ENCODE measurements around the gene MINDY3.

Gene MINDY3

DNA sequence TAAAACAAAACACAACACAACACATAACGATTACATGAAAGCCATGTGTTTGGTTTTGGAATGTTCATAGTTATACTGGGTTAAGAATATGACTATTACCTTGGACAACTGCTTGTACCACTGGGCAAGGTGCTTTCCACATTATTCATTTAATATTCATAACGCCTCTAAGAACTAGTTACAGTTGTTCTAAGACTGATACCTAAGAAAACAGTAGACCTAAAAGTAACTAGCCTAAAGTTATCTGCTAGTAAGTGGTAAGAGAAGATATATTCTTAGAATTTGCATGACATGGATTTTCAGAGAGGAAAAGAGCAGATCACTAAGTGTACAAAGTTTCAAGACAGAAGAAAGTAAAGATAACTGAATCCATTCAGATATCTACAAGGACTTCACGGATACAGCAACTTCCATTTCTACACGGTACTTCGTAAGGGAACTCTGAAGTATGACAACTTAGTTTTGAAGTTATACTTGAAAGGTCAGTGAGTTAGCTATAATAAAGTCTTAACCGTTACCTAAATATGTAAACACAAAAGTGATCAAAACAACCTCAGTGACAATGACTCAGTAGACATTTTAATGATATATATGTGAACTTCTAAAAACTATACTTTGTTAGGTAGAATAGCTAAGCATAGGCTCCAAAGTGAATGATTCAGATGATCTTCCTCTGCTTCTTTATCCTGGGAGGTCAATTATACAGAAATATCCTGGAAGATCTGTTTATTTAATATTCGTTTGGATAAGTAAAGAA is 65.1 kb downstream of the MINDY3 start:
- no peak for DNase-seq (ENCODE audit: low read depth, low spot score)
- TF ChIP-seq, protein P1, sequence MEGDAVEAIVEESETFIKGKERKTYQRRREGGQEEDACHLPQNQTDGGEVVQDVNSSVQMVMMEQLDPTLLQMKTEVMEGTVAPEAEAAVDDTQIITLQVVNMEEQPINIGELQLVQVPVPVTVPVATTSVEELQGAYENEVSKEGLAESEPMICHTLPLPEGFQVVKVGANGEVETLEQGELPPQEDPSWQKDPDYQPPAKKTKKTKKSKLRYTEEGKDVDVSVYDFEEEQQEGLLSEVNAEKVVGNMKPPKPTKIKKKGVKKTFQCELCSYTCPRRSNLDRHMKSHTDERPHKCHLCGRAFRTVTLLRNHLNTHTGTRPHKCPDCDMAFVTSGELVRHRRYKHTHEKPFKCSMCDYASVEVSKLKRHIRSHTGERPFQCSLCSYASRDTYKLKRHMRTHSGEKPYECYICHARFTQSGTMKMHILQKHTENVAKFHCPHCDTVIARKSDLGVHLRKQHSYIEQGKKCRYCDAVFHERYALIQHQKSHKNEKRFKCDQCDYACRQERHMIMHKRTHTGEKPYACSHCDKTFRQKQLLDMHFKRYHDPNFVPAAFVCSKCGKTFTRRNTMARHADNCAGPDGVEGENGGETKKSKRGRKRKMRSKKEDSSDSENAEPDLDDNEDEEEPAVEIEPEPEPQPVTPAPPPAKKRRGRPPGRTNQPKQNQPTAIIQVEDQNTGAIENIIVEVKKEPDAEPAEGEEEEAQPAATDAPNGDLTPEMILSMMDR (IDR thresholded peaks at IDR 0.05; ENCODE audit: low read depth, low read length) = no peak
- no peak overlapping the region for H3K4me3 ChIP-seq (ENCODE audit: low read depth, low read length)
- in situ Hi-C loops (cut with HindIII; ENCODE audit: low sequenced_read_pairs) = no loop called here

DNA sequence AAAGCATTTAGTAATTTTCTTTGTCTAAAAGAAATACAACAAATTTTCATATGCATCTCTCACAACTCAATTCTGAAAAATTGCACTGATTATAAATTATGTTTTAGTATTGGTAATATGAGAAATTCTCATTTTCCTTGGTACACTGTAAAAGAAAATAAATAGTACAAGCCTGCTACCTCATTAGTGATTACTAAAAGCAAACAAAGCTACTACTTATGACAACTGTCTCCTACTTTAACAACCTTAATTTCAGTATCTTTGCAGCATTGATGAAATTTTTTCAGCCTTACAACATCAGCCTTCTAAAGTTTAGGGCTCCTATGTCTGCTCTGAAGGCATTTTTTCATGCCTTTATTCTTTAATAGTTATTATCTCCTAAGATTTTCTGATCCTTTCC is 65.7 kb downstream of the MINDY3 start:
- H3K4me3 ChIP-seq (ENCODE audit: low read depth, low read length) = no peak overlapping the region
- in situ Hi-C loops (cut with HindIII; ENCODE audit: low sequenced_read_pairs) = no loop called here
- TF ChIP-seq, protein P1 (IDR thresholded peaks at IDR 0.05; ENCODE audit: low read depth, low read length) = no peak
- no peak for DNase-seq (ENCODE audit: low read depth, low spot score)

DNA sequence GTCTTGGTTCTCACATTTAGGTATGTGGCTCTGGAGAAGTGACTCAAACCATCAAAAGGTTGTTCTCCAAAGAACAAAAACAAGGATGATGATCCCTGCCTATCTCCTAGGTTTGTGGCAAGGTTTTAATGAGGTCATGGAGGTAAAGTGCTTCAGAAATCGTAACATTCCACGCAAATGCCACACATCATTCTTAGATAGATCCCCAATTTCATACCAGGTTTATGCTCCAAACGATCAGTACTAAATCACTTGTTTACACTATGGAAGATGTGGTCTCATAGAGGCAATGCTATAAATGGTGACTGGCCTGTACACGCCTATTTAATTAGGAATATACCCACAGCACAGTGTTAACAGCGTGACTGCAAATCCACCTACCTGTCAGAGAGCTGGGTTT is 66.6 kb downstream of the MINDY3 start:
- in situ Hi-C loops (cut with HindIII; ENCODE audit: low sequenced_read_pairs) = no loop called here
- DNase-seq (ENCODE audit: low read depth, low spot score) = no peak
- H3K4me3 ChIP-seq (ENCODE audit: low read depth, low read length) = no peak overlapping the region
- TF ChIP-seq, protein P1 (IDR thresholded peaks at IDR 0.05; ENCODE audit: low read depth, low read length) = no peak

DNA sequence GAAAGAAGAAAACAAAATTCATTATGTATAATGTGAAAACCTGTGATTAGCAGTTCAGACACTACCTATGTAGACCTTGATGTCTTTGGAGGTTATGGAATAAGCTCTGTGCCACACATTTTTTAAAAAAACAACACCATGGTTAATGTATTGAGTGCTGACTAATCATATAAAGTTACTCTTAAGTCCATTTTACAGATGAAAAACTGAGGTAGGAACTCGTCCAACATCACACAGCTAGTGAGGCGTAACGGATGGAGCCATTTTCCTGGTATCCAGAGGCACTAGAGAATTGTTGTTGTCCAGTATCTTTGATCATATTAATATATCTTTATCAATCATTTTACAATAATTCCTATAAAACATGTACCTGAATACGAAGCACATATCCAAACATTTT is 67.5 kb downstream of the MINDY3 start:
- TF ChIP-seq, protein P1 (IDR thresholded peaks at IDR 0.05; ENCODE audit: low read depth, low read length) = no peak
- no peak overlapping the region for H3K4me3 ChIP-seq (ENCODE audit: low read depth, low read length)
- no peak for DNase-seq (ENCODE audit: low read depth, low spot score)
- in situ Hi-C loops (cut with HindIII; ENCODE audit: low sequenced_read_pairs) = no loop called here

DNA sequence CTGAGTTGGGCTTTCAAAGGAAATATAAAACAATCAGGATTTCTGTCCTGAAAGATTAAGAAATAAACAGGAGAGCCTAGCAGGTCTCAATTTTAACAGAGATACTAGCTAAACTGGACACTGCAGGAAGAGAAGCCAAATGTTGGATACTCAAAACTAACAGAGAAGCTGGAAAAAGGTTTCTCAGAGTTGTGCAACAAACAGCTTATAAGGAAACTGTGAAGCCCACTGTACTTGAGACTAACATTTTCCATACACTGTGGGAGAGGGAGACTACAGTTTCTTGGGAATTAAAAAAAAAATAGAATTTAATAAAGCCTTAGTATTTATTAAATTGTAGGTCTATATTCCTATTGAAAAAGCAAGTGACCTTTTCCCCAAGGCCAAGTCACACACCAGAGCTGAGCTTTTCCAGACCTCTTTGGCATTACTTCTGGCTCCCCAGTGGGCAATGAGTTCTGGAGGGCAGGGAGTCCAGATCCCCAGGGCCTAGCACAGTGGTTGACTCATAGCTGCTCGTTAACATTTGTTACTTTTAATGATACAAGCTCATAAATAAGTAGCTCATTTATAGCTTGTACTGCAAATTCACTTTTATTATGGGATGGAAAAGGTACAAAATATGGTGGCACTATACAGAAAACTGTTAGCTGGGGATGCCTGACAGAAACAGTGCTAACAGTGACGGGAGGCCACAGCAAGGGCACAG is 68.3 kb downstream of the MINDY3 start:
- no peak overlapping the region for H3K4me3 ChIP-seq (ENCODE audit: low read depth, low read length)
- in situ Hi-C loops (cut with HindIII; ENCODE audit: low sequenced_read_pairs) = no loop called here
- TF ChIP-seq, protein P1 (IDR thresholded peaks at IDR 0.05; ENCODE audit: low read depth, low read length) = no peak
- peak; percentile 22 for DNase-seq (ENCODE audit: low read depth, low spot score)

DNA sequence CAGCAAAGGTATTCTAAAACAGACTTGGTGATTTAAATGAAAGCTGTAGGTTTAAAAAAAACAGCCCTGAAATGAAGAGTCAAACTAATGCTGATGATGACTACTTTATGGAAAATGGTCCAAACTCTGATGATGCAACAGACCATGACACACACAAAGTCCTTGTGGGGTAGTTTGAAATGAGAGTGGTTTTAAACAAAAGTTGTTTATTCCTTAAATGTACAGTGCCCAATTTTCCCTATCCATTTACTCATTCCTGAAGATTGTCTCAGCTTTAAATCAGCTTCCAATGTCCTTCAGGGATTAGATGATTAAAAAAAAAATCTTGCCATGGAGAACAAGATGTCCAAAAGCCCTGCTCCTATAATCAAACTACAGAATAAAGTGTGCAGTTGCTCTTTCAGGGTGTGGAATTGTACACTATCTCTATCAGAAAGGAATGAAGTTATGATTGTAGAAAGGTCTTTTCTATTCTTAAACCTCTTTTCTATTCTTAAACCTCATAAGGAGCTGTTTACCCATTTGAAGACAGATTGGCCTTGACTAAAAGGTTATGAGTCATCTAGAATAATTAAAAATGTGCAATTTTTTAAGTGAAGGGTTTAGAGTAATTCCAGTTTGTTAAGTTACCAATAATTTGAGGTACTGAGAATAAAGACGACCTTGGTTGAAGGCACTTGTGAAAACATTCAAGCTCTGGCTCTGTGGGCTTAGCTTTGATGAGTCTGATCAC is 70.3 kb downstream of the MINDY3 start:
- DNase-seq (ENCODE audit: low read depth, low spot score) = peak; percentile 76
- H3K4me3 ChIP-seq (ENCODE audit: low read depth, low read length) = no peak overlapping the region
- in situ Hi-C loops (cut with HindIII; ENCODE audit: low sequenced_read_pairs) = no loop called here
- TF ChIP-seq, protein P1 (IDR thresholded peaks at IDR 0.05; ENCODE audit: low read depth, low read length) = no peak
